Mesendoderm (in vitro differentiated cells): ENCODE data around the gene TTC1.
"Not testable (repeated sequence)": the region's sequence is repeated elsewhere in the genome, so short reads cannot be mapped to it uniquely, and the experiment has no call there.

Source experiments
- DNase-seq: peaks from one replicate; pipeline ENCODE4 v3.0.0; 2013
- H2AK5ac ChIP-seq: 2 replicates; pipeline ENCODE4 v1.6.1; 2013; ENCODE audit warnings: low read length, inconsistent platforms
- H2BK120ac ChIP-seq: 2 replicates; pipeline ENCODE4 v1.6.1; 2013; ENCODE audit warnings: low read depth, mild to moderate bottlenecking, low read length, moderate library complexity, mixed read lengths
- H2BK15ac ChIP-seq: replicated peaks from 2 replicates; pipeline ENCODE4 v1.6.1; 2013; ENCODE audit warnings: low read depth, mild to moderate bottlenecking, moderate library complexity
- H2BK5ac ChIP-seq: 2 replicates; pipeline ENCODE4 v1.6.1; 2013; ENCODE audit warnings: low read length, inconsistent platforms
- H3K18ac ChIP-seq: 2 replicates; pipeline ENCODE4 v1.6.1; 2013; ENCODE audit warnings: mild to moderate bottlenecking, low read length, mixed read lengths
- H3K23ac ChIP-seq: one replicate; pipeline ENCODE4 v1.6.1; 2013; ENCODE audit warnings: low read length
- H3K27ac ChIP-seq: 2 replicates; pipeline ENCODE4 v1.5.1; 2013; ENCODE audit warnings: low read depth, mild to moderate bottlenecking, inconsistent platforms, low read length, moderate library complexity
- H3K27me3 ChIP-seq: 2 replicates; pipeline ENCODE4 v1.6.1; 2013; ENCODE audit warnings: low read length, control low read depth, mild to moderate bottlenecking, inconsistent platforms; ENCODE audit not compliant: insufficient read depth, poor library complexity
- H3K36me3 ChIP-seq: 2 replicates; pipeline ENCODE4 v1.6.1; 2013; ENCODE audit warnings: low read length, inconsistent platforms; ENCODE audit not compliant: control insufficient read depth, insufficient read depth
- H3K4ac ChIP-seq: one replicate; pipeline ENCODE4 v1.6.1; 2013; ENCODE audit warnings: low read depth, mild to moderate bottlenecking, low read length, moderate library complexity
- H3K4me1 ChIP-seq: 2 replicates; pipeline ENCODE4 v1.6.1; 2013; ENCODE audit warnings: low read depth, low read length, inconsistent platforms; ENCODE audit not compliant: control insufficient read depth
- H3K4me2 ChIP-seq: 2 replicates; pipeline ENCODE4 v1.6.1; 2013; ENCODE audit warnings: low read length
- H3K4me3 ChIP-seq: 2 replicates; pipeline ENCODE4 v1.5.1; 2013; ENCODE audit warnings: mild to moderate bottlenecking, low read length
- H3K56ac ChIP-seq: one replicate; pipeline ENCODE4 v1.6.1; 2013; ENCODE audit warnings: low read length
- H3K79me1 ChIP-seq: 2 replicates; pipeline ENCODE4 v1.6.1; 2013; ENCODE audit warnings: low read length, inconsistent platforms
- H3K79me2 ChIP-seq: 2 replicates; pipeline ENCODE4 v1.6.1; 2013; ENCODE audit warnings: mild to moderate bottlenecking, low read length; ENCODE audit not compliant: control insufficient read depth, insufficient read depth
- H3K9ac ChIP-seq: 2 replicates; pipeline ENCODE4 v1.6.1; 2013; ENCODE audit warnings: low read length, inconsistent platforms
- H4K5ac ChIP-seq: one replicate; pipeline ENCODE4 v1.6.1; 2013; ENCODE audit warnings: low read length
- H4K8ac ChIP-seq: one replicate; pipeline ENCODE4 v1.6.1; 2013; ENCODE audit warnings: low read depth, mild to moderate bottlenecking, control low read depth, low read length, moderate library complexity
- WGBS: extraction: QIAGEN DNeasy Blood & Tissue Kit; methylation state at CpG from one replicate; pipeline ENCODE4 v1.1.7; 2013; ENCODE audit warnings: low lambda C conversion rate, missing lambda C conversion rate; ENCODE audit not compliant: insufficient coverage; ENCODE audit errors: extremely low coverage; 5-methylcytosine and 5-hydroxymethylcytosine counted together

The TTC1 gene

GRCh38 chr5:160061770-160062169, 52.8 kb downstream of the TTC1 start:
- Histone ChIP-seq H3K18ac (no peak overlapping the region), H3K56ac (no peak overlapping the region), H3K23ac (no peak overlapping the region), H3K79me1 (no peaks in the 10 kb centered on the region), H3K36me3 (no peaks in the 10 kb centered on the region), H4K5ac (no peak overlapping the region), H3K4me1 (no peaks in the 10 kb centered on the region), H2AK5ac (no peak overlapping the region), H3K9ac (no peak overlapping the region), H4K8ac (no peak overlapping the region), H3K4me3 (no peak overlapping the region), H3K27ac (no peak overlapping the region), H2BK5ac (no peak overlapping the region), H3K4ac (no peak overlapping the region), H2BK120ac (no peak overlapping the region), H3K79me2 (no peaks in the 10 kb centered on the region), H2BK15ac (no peak overlapping the region), H3K4me2 (no peak overlapping the region), H3K27me3 (no peaks in the 10 kb centered on the region)
- no CpG with 5 or more reads among the region's 3 CpGs for WGBS
- no peak for DNase-seq

GRCh38 chr5:160064417-160064810, 55.5 kb downstream of the TTC1 start:
- Histone ChIP-seq H3K4ac (no peak overlapping the region), H3K27ac (no peak overlapping the region), H3K18ac (no peak overlapping the region), H4K5ac (no peak overlapping the region), H3K4me3 (no peak overlapping the region), H3K4me2 (no peak overlapping the region), H3K56ac (no peak overlapping the region), H4K8ac (no peak overlapping the region), H3K79me1 (no peaks in the 10 kb centered on the region), H2BK15ac (no peak overlapping the region), H2AK5ac (no peak overlapping the region), H3K27me3 (no peaks in the 10 kb centered on the region), H2BK5ac (no peak overlapping the region), H3K79me2 (no peaks in the 10 kb centered on the region), H3K4me1 (no peaks in the 10 kb centered on the region), H3K36me3 (no peaks in the 10 kb centered on the region), H3K23ac (no peak overlapping the region), H2BK120ac (no peak overlapping the region), H3K9ac (no peak overlapping the region)
- WGBS, result no CpG with 5 or more reads among the region's 1 CpG
- no peak for DNase-seq

DNA sequence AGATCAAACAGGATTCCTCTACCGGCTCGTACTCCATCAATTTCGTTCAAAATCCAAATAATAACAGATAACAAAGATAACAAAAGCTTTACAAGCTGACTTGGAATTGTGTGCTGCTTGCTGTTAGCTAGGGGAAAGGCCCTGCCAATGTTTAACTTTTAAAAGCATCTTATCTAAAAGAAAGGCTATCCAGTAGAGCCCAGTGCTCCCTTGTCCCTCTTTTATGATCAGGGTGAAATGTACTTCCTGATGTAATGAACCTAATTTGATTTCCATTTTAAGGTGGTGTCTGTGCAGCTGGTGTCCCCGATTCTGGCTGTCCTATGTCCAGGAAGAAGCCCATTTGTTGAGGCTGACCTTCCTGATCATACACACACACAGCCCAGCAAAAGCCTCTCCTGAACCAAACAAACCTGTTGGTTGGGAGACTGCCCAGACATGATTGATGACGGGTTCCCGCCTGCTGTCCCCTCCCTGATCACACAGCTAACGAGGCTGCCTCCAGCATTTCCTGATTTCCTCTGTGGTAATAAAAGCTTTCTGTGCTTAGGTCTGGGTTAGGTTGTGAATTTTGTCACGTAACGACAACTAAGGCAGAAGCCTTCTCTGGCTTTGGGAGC, 56.2 kb downstream of the TTC1 start:
- H3K36me3 ChIP-seq, result no peaks in the 10 kb centered on the region
- H2AK5ac ChIP-seq, result no peak overlapping the region
- no peak overlapping the region for H3K23ac ChIP-seq
- no peak overlapping the region for H3K4me2 ChIP-seq
- no peak overlapping the region for H3K18ac ChIP-seq
- no peak overlapping the region for H3K9ac ChIP-seq
- H4K8ac ChIP-seq, result no peak overlapping the region
- H3K4me3 ChIP-seq, result no peak overlapping the region
- no peak overlapping the region for H3K4ac ChIP-seq
- H3K56ac ChIP-seq, result no peak overlapping the region
- H3K27me3 ChIP-seq, result no peaks in the 10 kb centered on the region
- no peak overlapping the region for H2BK120ac ChIP-seq
- H3K27ac ChIP-seq, result no peak overlapping the region
- no peak overlapping the region for H2BK5ac ChIP-seq
- H4K5ac ChIP-seq, result no peak overlapping the region
- no peak for DNase-seq
- no peaks in the 10 kb centered on the region for H3K4me1 ChIP-seq
- no peaks in the 10 kb centered on the region for H3K79me1 ChIP-seq
- H2BK15ac ChIP-seq, result no peak overlapping the region
- WGBS, result 100% methylated on average over 3 of the region's 9 CpGs
- no peaks in the 10 kb centered on the region for H3K79me2 ChIP-seq

DNA sequence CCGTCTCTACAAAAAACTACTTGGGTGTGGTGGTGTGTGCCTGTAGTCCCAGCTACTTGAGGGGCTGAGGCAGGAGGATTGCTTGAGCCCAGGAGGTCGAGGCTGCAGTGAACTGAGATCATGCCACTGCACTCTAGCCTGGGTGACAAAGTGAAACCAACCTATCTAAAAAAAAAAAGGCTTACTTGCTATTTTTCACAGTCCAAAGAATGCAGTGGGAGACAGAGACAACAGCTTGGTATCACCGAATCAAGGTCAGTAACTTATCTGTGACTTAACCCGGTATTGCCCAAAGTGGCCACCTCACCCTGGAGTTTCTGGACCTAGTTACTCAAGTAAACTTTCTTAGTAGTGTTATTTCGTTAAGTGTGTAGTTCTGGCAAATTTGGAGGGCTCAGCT, 60.2 kb downstream of the TTC1 start:
- H3K27ac ChIP-seq, H3K79me1 ChIP-seq, H3K79me2 ChIP-seq, H3K18ac ChIP-seq, H2BK15ac ChIP-seq, H3K23ac ChIP-seq, H3K27me3 ChIP-seq, H3K4ac ChIP-seq, H3K9ac ChIP-seq, H3K4me3 ChIP-seq, H2BK5ac ChIP-seq, DNase-seq, H2BK120ac ChIP-seq, H3K4me1 ChIP-seq, H3K36me3 ChIP-seq, H3K4me2 ChIP-seq, H2AK5ac ChIP-seq, H4K8ac ChIP-seq, H3K56ac ChIP-seq, H4K5ac ChIP-seq: not testable (repeated sequence)
- WGBS, result no CpG with 5 or more reads among the region's 5 CpGs

DNA sequence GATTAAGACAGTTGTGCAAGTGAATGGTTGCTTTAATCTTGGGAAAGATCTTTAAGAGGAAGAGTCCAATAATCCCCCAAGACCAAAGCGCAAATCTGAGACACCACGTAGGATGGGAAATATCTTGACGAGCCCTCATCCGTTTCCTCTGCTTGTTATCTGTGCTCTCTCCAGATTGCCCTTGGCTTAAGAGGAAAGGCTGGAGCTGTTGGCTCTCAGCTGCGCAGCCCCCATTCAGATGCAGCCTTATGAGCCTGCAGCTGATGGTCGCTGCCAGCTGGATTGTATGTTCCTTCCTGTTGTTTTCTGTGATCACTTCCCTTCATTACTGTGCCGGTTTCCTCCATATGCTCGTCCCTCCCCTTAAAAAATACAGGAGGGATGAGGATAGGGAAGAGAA, 62.6 kb downstream of the TTC1 start:
- no peaks in the 10 kb centered on the region for H3K4me1 ChIP-seq
- H3K27ac ChIP-seq, result no peak overlapping the region
- no peak overlapping the region for H4K5ac ChIP-seq
- no peaks in the 10 kb centered on the region for H3K36me3 ChIP-seq
- H2AK5ac ChIP-seq, result no peak overlapping the region
- no peak overlapping the region for H2BK15ac ChIP-seq
- H3K18ac ChIP-seq, result no peak overlapping the region
- H3K4me2 ChIP-seq, result no peak overlapping the region
- no peak overlapping the region for H3K4ac ChIP-seq
- no peak overlapping the region for H4K8ac ChIP-seq
- no peak overlapping the region for H3K4me3 ChIP-seq
- H2BK5ac ChIP-seq, result no peak overlapping the region
- no peaks in the 10 kb centered on the region for H3K79me2 ChIP-seq
- H3K79me1 ChIP-seq, result no peaks in the 10 kb centered on the region
- WGBS, result no CpG with 5 or more reads among the region's 8 CpGs
- H3K9ac ChIP-seq, result no peak overlapping the region
- DNase-seq, result no peak
- H3K23ac ChIP-seq, result no peak overlapping the region
- H3K27me3 ChIP-seq, result no peaks in the 10 kb centered on the region
- no peak overlapping the region for H2BK120ac ChIP-seq
- H3K56ac ChIP-seq, result no peak overlapping the region

- Histone ChIP-seq H3K27me3 (no peaks in the 10 kb centered on the region), H2AK5ac (no peak overlapping the region), H3K4me1 (no peaks in the 10 kb centered on the region), H3K56ac (no peak overlapping the region), H3K79me1 (no peaks in the 10 kb centered on the region), H3K4me3 (no peak overlapping the region), H3K23ac (no peak overlapping the region), H3K18ac (no peak overlapping the region), H3K79me2 (no peaks in the 10 kb centered on the region), H4K5ac (no peak overlapping the region), H3K4ac (no peak overlapping the region), H3K27ac (no peak overlapping the region), H2BK120ac (no peak overlapping the region), H2BK15ac (no peak overlapping the region), H4K8ac (no peak overlapping the region), H3K4me2 (no peak overlapping the region), H2BK5ac (no peak overlapping the region), H3K36me3 (no peaks in the 10 kb centered on the region), H3K9ac (no peak overlapping the region)
- no peak for DNase-seq
- WGBS, result no CpG with 5 or more reads among the region's 2 CpGs
Observed at GRCh38 chr5:160071916-160072315, 63.0 kb downstream of the TTC1 start.
